SK-N-SH (cell line): ENCODE data around the gene MTCH1. TPM values are rescaled to one million over a fixed set of nuclear protein-coding genes. Genes with fewer than 3 reads are reported as not detected.

Experiments
- CTCF ChIA-PET: fragments of 300-600, 350-600 bp; formaldehyde crosslinking; extraction: SDS; loops from one replicate; lab custom pipeline; 2021; lab: Yijun Ruan, JAX
- POLR2A ChIA-PET: fragments of 350-600 bp; sonication (Branson Sonifier 250); formaldehyde crosslinking; extraction: SDS; loops from one replicate; lab custom pipeline; 2020; ENCODE audit warnings: antibody characterized with exemption, inconsistent platforms; lab: Yijun Ruan, JAX
- DNase-seq: peaks from one replicate; pipeline ENCODE4 v3.0.0; 2012
- H2AFZ ChIP-seq: fragments of 200-600 bp; sonication (generic); 2 replicates; pipeline ENCODE4 v1.8.1; 2016; ENCODE audit warnings: antibody characterized with exemption, mild to moderate bottlenecking, low read depth
- H3F3A ChIP-seq: fragments of 200-600 bp; sonication (generic); replicated peaks from 2 replicates; pipeline ENCODE3; 2016; ENCODE audit warnings: antibody characterized with exemption, mild to moderate bottlenecking; ENCODE audit not compliant: insufficient read depth
- H3K27ac ChIP-seq, 2 experiments: fragments of 200-500 bp in 1 of 2; fragments of 200-600 bp in 1 of 2; sonication (Bioruptor generic) in 1 of 2; sonication (generic), shearing (Covaris generic) in 1 of 2; 2 replicates each; pipeline versions ENCODE4 v1.5.1 to v1.6.1; 2014 to 2016; ENCODE audit warnings: low read depth in 2 of 2, inconsistent platforms in 1 of 2, low read length in 1 of 2, mild to moderate bottlenecking in 1 of 2, mixed read lengths in 1 of 2
- H3K27me3 ChIP-seq: fragments of 200-600 bp; sonication (generic), shearing (Covaris generic); 2 replicates; pipeline ENCODE4 v1.6.1; 2016; ENCODE audit warnings: mixed run types; ENCODE audit not compliant: insufficient read depth
- H3K36me3 ChIP-seq, 2 experiments: fragments of 200-500 bp in 1 of 2; fragments of 200-600 bp in 1 of 2; sonication (Bioruptor generic) in 1 of 2; sonication (generic) in 1 of 2; replicated peaks in 1 of 2; 2 replicates each; pipeline versions ENCODE3 to v1.5.1; 2014 to 2016; ENCODE audit warnings: low read length in 1 of 2, mild to moderate bottlenecking in 1 of 2; ENCODE audit not compliant: insufficient read depth in 2 of 2, control insufficient read depth in 1 of 2
- H3K4me1 ChIP-seq, 2 experiments: fragments of 200-500 bp in 1 of 2; fragments of 200-600 bp in 1 of 2; sonication (Bioruptor generic) in 1 of 2; sonication (generic), shearing (Covaris generic) in 1 of 2; 2 replicates each; pipeline versions ENCODE4 v1.5.1 to v1.6.1; 2014 to 2016; ENCODE audit warnings: low read depth in 1 of 2, low read length in 1 of 2, mixed run types in 1 of 2; ENCODE audit not compliant: insufficient read depth in 2 of 2, control insufficient read depth in 1 of 2
- H3K4me2 ChIP-seq: fragments of 200-600 bp; sonication (generic), shearing (Covaris generic); 2 replicates; pipeline ENCODE4 v1.6.1; 2017; ENCODE audit warnings: mixed run types
- H3K4me3 ChIP-seq, 2 experiments: fragments of 200-500 bp in 1 of 2; fragments of 200-600 bp in 1 of 2; sonication (Bioruptor generic) in 1 of 2; sonication (generic), shearing (Covaris generic) in 1 of 2; 2 replicates each; pipeline versions ENCODE4 v1.5.1 to v1.8.1; 2014 to 2016; ENCODE audit warnings: low read depth in 2 of 2, inconsistent platforms in 1 of 2, low read length in 1 of 2, mild to moderate bottlenecking in 1 of 2, mixed read lengths in 1 of 2, moderate library complexity in 1 of 2
- H3K79me2 ChIP-seq: fragments of 200-600 bp; sonication (generic); 2 replicates; pipeline ENCODE4 v1.8.1; 2017; ENCODE audit warnings: mild to moderate bottlenecking; ENCODE audit not compliant: insufficient read depth
- H3K9ac ChIP-seq: fragments of 200-600 bp; sonication (generic); 2 replicates; pipeline ENCODE4 v1.6.1; 2017; ENCODE audit warnings: mixed run types
- H3K9me2 ChIP-seq: fragments of 200-600 bp; sonication (generic); 2 replicates; pipeline ENCODE4 v1.6.1; 2017; ENCODE audit warnings: mixed run types
- H3K9me3 ChIP-seq: fragments of 200-600 bp; sonication (generic); 2 replicates; pipeline ENCODE4 v1.6.1; 2017; ENCODE audit warnings: mixed run types, mild to moderate bottlenecking, moderate library complexity
- H4K20me1 ChIP-seq: fragments of 200-600 bp; sonication (generic); 2 replicates; pipeline ENCODE4 v1.6.1; 2017; ENCODE audit warnings: mild to moderate bottlenecking, mixed run types; ENCODE audit not compliant: insufficient read depth
- EP300 ChIP-seq, 2 experiments: IDR thresholded peaks; 2 replicates each; pipeline versions ENCODE4 v1.4.0 to v1.6.1; 2012; ENCODE audit warnings: borderline replicate concordance in 1 of 2, low read depth in 1 of 2, low read length in 1 of 2
- FOSL2 ChIP-seq: IDR thresholded peaks from 2 replicates; pipeline ENCODE4 v1.4.0; 2012; ENCODE audit warnings: low read depth, mild to moderate bottlenecking, moderate library complexity, borderline replicate concordance
- FOXJ3 ChIP-seq: sonication (generic); formaldehyde crosslinking; IDR thresholded peaks from 2 replicates; pipeline ENCODE4 v1.5.1; 2020; ENCODE audit warnings: mild to moderate bottlenecking, missing genetic modification reagents
- MEF2A ChIP-seq: IDR thresholded peaks from 2 replicates; pipeline ENCODE4 v1.4.0; 2012; ENCODE audit warnings: low read depth, borderline replicate concordance
- NFIC ChIP-seq: IDR thresholded peaks from 2 replicates; pipeline ENCODE4 v1.4.0; 2012; ENCODE audit warnings: borderline replicate concordance
- RCOR1 ChIP-seq: fragments of 150-350 bp; IDR thresholded peaks from 2 replicates; pipeline ENCODE4 v1.6.1; 2017; ENCODE audit warnings: antibody characterized with exemption, low read length
- SMC3 ChIP-seq: IDR thresholded peaks from 2 replicates; pipeline ENCODE4 v1.6.1; 2012; ENCODE audit warnings: low read depth, low read length, improper control_type of control experiment
- TEAD4 ChIP-seq: IDR thresholded peaks from 2 replicates; pipeline ENCODE4 v1.4.0; 2012; ENCODE audit warnings: mild to moderate bottlenecking, borderline replicate concordance; ENCODE audit not compliant: insufficient read depth
- ZBTB33 ChIP-seq: IDR thresholded peaks from 2 replicates; pipeline ENCODE4 v1.4.0; 2012; ENCODE audit warnings: low read depth, borderline replicate concordance
- WGBS: methylation state at CpG from one replicate; pipeline ENCODE4 v1.1.6; 2017; ENCODE audit warnings: low lambda C conversion rate; 5-methylcytosine and 5-hydroxymethylcytosine counted together
- polyA plus RNA-seq, 3 experiments: library from polyadenylated mRNA; depleted of rRNA; stranded (reverse); fragments of >200 nt; gene quantifications; 2 replicates each; pipeline ENCODE4 v1.2.3, GENCODE V29; 2012

MTCH1 gene
- polyA plus RNA-seq, 1 of the 3 experiments (the other 2 are of a cell fraction), result 151 TPM

DNA sequence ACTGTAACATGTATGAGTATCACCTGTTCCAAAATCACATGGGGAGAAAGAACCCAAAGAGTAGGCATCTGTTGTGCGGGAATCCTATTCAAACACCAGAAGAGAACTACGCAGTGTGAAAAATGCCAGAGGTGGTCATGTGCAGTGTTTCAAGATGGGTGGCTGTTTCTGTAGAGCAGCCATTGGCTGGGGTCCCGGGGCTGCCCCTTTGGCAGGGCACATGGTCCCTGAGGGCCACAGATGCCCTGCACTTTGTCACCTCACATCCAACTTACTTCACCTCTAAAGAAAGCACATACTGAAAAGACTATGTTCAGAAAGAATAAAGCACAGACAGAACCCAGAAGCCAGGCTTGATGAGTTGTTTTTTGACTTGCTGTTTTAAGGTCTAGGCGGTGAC lies 12.3 kb downstream of the MTCH1 start:
- DNase-seq, result no peak
- Histone ChIP-seq H4K20me1 (peaks cover 21% of the 10 kb centered on the region; the same call in 1 of the 2 replicates), H3K9ac (no peak overlapping the region), H3K27me3 (no peaks in the 10 kb centered on the region), H3K9me2 (no peaks in the 10 kb centered on the region), H3K9me3 (no peaks in the 10 kb centered on the region), H3K4me3 (no peak overlapping the region), H3K36me3 (peaks cover 60 to 94% of the 10 kb centered on the region in 2 experiments), H3K27ac (no peak overlapping the region), H2AFZ (no peak overlapping the region), H3K4me1 (no peaks in the 10 kb centered on the region), H3F3A (no peaks in the 10 kb centered on the region), H3K4me2 (no peak overlapping the region), H3K79me2 (no peaks in the 10 kb centered on the region; the same call in 1 of the 2 replicates)
- POLR2A ChIA-PET, result no interaction called here
- CTCF ChIA-PET, result no interaction called here
- 90% methylated on average over 4 of the region's 4 CpGs for WGBS
- TF ChIP-seq MEF2A, result no peak
- TF ChIP-seq EP300 (IDR thresholded peaks at IDR 0.05; ENCODE audit: borderline replicate concordance in 1 of 2, low read depth in 1 of 2, low read length in 1 of 2), result no peak
- no peak for TF ChIP-seq FOSL2
- no peak for TF ChIP-seq NFIC
- TF ChIP-seq, all 33 proteins: peak for 0

GRCh38 chr6:36973190-36973589 lies 12.8 kb downstream of the MTCH1 start:
- H4K20me1 ChIP-seq, result peaks cover 20% of the 10 kb centered on the region
- CTCF ChIA-PET, result no interaction called here

More at GRCh38 chr6:36973190-36973589, 12.8 kb downstream of the MTCH1 start:
- POLR2A ChIA-PET, result no interaction called here
- Histone ChIP-seq H3K9me2 (no peaks in the 10 kb centered on the region), H3K4me1 (no peaks in the 10 kb centered on the region), H3K27me3 (no peaks in the 10 kb centered on the region), H3K36me3 (peaks cover 59 to 99% of the 10 kb centered on the region in 2 experiments), H3K9ac (no peak overlapping the region), H3K4me3 (no peak overlapping the region), H3K4me2 (no peak overlapping the region), H3K79me2 (no peaks in the 10 kb centered on the region; the same call in 1 of the 2 replicates), H3F3A (no peaks in the 10 kb centered on the region), H3K27ac (no peak overlapping the region), H2AFZ (no peak overlapping the region), H3K9me3 (no peaks in the 10 kb centered on the region)
- 96% methylated on average over 1 of the region's 1 CpG for WGBS
- no peak for TF ChIP-seq ZBTB33
- TF ChIP-seq SMC3, result no peak
- TF ChIP-seq FOXJ3, result no peak
- TF ChIP-seq TEAD4, result no peak
- TF ChIP-seq RCOR1, result no peak
- no peak for TF ChIP-seq NFIC
- DNase-seq, result no peak
